Stimulated activated CD8-positive, alpha-beta memory T cell treated with anti-CD3 and anti-CD28 coated beads, Interleukin-7, amount 100 ng/mL, for 4 hours (primary cell): ENCODE results near the gene DGLUCY.
A peak's percentile ranks its signal among the peaks of the same experiment; 100 is the strongest.
"Not testable (repeated sequence)": the region's sequence is repeated elsewhere in the genome, so short reads cannot be mapped to it uniquely, and the experiment has no call there.

Source experiments
- DNase-seq, 2 donors: peaks; one replicate each; pipeline ENCODE4 v3.0.0-alpha.2; 2020; ENCODE audit warnings: low read depth in 2 of 2

DGLUCY gene

DNA sequence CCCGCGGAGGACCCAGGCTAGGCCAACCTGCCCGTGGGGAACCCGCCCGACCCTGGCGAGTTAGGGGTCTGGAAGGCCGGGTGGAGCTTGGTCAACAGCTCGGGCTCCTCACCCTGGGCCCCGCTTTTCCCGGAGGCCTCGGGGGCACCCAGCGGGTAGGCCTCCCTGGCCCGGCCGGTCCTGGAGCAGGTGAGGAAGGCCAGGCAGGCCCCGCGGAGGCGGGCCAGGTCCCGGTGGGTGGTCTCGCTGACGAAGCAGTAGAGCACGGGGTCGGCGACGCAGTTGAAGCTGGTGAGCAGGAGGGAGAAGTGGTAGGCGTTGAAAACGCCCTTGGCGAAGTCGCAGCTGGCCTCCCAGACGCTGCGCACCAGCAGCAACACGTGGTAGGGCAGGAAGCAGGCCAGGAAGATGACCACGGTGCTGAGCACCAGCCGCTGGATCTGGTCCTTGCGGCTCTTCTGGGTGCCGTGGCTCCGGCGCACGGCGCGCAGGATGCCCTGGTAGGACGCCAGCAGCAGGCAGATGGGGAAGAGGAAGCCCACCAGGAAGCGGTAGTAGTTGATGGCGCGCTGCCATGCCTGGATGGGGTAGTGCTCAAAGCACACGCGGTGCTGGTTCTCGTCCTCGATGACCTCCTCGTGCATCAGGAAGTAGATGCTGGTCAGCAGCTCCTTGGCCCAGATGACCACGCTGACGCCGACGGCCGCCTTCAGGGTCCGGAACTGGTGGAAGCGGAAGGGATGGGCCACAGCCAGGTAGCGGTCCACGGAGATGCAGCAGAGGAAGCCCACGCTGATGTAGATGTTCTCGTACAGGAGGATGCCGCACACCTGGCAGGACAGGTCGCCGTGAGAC, 120.3 kb downstream of the DGLUCY start:
- DNase-seq, result no peak

DNA sequence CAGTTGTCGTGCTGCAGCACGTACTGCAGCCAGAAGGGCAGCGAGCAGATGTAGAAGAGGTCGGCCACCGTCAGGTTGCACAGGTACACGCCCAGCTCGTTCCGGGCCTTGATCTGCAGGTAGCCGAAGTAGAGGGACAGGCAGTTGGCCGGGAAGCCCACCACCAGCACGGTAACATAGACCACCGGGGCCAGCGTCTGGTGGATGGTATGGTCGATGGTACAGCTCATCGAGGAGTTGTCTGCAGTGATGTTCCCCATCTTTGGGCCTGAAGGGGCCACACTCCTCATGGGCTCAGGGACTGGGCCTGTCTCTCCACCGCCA, 120.9 kb downstream of the DGLUCY start:
- no peak for DNase-seq

DNA sequence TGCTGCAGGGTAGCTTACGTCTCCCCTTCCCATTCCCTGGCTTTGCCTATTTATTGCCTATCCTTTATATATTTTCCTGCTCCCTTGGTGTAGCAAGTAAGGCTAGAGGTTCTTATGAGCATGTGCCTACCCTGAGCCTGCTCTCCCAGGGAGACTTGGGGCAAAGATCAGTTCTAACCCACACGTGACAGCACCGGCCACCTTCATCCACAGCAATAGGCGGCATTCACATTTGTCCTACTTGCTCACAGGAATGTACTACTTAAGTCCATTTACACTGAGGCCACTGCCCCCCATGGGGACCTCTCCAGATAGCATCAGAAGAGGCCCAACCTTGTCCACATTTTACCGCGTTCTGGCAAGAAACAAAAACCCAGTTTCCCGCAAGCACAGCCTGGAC, 122.0 kb downstream of the DGLUCY start:
- no peak for DNase-seq

DNA sequence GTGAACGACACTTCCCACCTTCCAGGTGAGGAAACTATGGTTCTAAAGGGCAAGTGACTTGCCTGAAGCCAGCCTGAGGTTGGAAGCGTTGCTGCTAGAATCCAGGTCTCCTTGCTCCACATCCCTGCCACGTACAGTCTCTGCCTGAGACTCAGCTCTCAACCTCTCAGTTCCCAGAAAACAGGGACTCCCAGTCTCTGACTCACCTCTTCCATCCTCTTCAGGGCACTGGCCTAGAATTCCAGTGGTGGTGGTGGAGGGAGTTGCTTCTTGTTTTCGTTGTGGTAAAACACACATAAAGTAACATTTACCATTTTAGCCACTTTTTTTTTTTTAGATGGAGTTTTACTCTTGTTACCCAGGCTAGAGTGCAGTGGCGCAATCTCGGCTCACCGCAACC, 123.3 kb downstream of the DGLUCY start:
- DNase-seq, result no peak

DNA sequence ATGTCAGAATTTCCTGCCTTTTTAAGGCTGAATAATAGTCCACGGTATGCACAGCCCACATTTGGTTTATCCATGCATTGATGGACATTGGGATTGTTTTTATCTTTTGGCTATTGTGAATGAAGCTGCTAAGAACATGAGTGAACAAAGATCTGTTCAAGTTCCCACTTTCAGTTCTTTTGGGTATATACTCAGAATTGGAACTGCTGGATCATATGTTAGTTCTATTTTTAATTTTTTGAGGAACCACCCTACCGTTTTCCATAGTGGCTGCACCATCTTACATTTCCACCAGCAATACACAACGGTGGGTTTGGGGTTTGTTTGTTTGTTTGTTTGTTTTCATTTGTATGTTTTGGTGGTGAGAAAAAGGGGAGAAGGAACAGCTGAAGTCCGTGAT, 124.2 kb downstream of the DGLUCY start:
- no peak for DNase-seq

DNA sequence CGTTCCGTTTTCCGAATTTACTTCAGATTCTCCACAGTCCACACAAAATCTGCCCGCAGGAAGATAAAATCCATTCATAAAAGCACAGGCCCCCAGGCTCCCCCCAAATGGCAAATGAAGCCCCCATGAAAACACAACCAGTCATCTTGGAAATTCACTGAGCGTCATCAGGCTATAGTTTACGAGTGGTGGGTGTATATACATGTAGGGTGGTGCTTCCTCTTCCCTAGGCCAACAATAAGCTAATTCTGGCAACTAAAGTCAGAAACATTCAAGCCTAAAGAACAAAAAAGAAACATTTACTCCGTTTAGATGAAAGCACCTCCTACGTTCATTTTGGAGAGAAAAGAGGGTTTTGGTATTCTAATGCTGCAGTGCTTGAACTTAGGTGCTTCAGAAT, 124.8 kb downstream of the DGLUCY start:
- DNase-seq, result no peak

DNA sequence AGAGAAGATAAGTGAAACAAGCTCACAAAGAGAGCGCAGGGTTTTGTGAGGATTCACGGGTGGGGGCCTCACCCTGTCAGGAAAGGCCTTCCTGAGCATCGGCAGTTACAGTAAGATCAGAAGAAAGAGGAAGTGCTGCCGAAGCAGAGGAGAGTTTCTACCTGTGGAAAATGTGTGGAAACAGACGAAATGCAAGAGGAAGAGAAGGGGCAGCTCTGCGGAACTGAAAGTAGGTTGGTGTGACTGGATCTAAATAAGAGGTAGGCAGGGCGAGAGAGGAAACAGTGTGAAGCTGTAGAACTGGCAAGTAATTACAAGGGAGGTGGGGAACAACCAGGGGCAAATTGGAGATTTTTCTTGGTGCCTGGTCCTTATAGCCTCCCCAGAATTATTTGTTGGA, 128.0 kb downstream of the DGLUCY start:
- DNase-seq, result no peak

DNA sequence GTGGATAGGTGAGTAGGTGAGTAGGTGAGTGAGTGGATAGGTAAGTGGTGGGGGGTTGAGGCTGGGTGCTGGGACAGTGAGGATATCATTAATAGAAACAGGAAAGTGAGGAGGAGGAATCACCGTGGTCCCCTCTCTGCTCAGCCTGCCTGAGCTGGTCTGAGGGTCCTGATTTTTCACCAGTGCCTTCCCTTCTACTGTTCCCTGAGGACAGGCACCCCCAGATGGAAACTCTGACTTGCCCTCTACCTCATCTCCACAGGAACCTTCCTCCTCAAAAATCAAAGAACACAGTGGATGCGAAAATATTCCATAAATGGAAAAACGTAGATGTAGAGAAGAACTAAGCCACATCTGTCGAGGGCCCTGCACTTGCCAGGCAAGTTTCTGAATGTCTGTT, 128.8 kb downstream of the DGLUCY start:
- no peak for DNase-seq

DNA sequence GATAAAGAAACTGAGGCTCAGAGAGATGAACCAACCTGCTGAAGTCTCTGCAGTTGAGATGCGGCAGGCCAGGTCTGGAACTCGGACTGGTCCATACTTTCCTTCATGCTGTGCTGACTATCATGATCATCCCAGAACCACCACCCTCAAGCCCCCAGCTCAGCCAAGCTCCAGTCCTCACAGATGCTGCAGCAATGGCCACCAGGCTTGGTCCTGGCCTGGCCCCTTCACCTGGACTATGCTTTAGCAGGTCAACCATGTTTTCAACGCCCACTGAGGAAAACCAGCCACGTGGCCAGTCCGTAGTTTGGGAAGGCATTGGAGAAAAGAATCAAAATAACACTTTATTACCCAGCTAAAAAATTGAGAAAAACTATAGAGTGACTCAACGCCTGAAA, 129.2 kb downstream of the DGLUCY start:
- DNase-seq, result no peak

DNA sequence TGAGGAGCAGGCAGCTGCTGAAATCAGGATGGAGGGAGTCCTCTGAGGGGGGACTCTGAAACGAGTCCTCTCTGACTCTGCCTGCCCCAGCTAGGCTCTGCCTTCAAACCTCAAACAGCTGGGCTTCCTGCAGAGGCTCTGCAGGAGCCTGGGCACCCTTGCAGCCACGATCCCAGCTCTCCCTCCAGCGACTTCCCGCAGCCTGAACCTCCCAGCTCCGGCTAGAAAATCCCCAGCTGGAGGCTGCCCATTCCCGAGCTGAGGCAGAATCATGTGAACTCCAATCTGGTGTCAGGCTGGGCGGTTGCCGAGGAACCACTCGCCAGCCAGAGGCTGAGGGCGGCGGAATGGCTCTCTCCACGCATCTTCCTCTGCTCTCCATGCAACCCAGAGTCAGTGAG, 130.6 kb downstream of the DGLUCY start, which contains the start of gene GPR68:
TSS of gene GPR68 (minus strand) at position 204 of the 401 bp plus-strand sequence. CDS start 9,654 bp downstream, outside the sequence.
- no peak for DNase-seq

DNA sequence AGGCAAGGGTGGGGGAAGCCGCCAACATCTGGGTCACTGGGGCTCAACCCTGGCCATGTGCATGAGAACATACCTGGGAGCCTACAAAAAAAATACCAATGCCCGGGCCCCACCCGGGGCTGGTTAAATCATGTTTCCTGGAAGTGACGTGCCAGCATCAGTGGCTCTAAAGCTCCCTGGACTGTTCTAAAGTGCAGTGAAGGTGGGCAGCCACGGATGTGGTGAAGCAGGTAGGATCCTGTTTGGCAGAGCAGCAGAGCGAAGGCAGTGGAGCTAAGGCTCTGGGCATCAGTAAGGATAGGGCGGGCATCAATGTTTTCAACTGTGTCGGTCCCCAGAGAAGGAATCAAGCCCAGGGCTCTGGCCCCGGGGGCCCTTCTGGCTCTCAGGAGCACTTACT, 131.2 kb downstream of the DGLUCY start:
- peak; percentile 61 to 67 for DNase-seq

DNA sequence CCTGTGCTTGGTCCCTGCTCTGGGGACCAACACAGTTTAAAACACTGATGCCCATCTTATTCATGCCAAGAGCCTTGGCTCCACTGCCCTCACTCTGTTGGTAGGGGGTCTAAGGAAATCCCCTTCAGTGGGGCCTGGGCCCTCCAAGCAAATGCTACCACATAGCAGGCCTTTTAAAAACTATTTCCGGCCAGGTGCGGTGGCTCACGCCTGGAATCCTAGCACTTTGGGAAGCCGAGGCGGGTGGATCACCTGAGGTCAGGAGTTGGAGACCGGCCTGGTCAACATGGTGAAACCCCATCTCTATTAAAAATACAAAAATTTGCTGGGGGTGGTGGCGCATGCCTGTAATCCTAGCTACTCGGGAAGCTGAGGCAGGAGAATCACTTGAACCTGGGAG, 131.7 kb downstream of the DGLUCY start:
- DNase-seq, result not testable (repeated sequence)

DNA sequence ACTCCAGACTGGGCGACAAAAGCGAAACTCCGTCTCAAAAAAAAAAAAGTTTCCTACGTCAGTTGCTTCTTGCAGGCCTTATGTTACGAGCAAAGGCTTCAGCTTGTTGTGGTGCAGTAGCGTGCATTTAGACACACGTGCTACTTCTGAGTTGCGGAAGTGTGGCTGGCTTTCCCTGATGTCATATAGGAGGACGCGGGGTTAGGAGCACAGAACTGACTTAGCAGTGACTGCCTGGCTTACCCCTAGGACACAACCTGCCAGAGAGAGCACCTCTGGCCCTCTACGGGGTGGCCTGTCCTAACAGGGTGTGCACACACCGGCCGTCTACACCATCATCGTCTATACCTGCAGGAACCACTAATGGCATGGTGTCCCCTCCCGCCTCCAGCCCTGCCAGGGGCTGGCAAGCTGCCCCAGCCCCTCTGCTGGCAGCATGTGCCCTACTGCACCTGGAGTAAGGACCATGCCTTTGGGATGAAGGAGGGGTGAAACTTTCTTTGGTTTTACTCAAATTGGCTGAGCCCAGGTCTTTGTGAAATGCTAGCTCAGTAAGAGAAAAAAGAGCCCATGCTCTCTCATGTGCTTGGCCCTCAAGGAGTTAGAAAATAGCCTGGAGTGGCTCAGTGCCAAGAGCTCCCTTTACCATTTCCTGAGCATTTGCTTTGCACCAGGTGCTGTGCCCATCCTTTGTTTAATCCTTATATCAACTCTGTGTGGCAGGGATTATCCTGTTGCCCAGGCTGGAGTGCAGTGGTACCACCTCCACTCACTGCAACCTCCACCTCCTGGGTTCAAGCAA, 132.4 kb downstream of the DGLUCY start:
- DNase-seq, result peak; percentile 57 to 67

DNA sequence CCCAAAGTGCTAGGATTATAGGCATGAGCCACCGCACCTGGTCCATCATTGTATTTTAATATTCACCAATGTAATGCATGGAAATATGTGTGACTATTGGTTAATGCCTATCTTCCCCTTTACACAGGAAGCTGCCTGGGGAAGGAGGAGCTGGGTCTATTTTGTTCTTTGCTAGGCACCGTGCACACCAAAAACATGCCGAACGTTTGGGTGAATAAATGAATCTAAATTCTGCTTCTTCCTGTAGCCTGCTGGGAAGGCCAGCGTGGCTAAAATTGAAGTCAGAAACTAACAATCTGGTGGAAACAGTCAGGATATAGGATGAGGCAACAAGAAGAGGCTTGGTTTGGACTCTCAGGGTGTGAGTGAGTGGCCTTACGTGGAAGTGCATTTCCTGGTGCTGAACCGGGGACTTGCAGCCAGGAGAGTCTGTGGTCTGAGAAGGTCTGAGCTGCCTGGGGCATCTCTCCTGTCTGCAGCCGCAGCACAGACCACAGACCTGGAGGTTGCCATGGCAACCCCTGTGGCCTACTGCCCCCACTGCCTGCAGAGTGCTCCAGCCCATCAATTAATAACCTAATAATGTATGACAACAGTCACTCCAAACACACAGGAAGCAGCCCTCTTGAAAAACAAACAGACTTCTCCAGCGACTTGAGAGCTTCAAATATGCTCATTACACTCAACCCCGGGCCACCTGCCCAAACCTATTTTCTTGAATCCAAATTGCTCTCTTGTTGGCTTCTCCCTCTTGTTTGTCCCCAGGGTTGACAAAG, 136.2 kb downstream of the DGLUCY start:
- peak in 1 of 2 donors; percentile 49 for DNase-seq

DNA sequence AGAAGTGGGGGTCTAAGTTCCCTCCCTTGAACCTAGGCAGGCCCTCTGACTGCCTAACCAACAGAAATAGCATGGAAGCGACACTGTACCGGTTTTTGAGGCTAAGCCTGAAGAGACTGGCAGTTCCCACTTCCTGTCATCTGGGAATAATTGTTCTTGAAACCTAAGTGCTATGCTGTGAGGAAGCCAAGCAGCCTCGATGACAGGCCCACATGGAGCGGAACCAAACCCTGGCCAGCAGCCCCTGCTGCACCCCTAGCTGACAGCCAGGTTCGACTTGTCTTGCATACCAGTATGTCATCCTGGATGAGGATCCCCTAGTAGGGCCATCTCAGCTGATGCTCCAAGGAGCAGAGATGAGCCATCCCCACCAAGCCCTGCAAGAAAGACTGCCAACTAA, 137.0 kb downstream of the DGLUCY start:
- no peak for DNase-seq

DNA sequence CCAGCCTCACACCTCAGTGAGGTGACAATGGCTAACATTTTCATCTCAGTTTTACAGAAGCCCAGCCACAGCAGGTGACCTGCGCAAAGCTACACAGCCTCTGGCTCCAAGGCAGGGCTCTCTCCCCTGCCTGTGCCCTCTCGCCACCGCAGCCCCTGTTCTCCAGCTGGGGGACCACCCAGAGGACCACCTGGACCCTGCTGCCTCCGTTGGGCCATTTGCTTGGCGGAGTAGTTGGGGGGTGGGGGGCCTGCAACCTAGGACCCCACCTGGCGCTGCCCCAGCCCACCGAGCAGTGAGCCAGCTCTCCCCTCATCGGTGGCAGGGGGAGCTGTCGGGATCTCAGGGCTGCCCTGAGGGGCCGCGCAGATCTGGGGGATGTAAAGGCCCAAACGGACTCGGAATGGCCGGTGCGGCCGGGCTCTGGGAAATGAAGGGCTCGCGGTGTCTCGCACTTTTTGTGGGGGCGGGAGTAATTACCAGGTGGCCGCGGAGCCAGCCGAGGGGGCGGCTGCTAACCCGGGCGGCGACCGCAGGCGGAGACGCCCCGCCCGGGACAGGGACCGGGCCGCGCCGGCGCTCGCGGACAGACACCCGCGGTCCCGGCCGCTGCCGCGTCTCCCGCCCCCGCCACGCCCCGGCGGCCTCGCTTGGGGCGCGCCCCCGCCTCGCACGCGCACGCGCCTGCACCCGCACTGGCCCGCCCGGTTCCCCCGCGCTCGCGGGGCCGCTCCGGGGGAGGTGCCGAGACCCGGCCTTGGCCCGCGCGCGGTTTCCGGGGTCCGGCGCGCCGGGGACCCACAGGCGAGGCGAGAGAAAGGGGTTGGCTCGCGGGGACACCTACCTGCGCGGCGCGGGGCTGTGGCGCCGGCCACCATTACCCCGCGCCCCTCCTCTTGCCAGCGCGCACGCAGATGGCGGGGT, 139.3 kb downstream of the DGLUCY start:
- DNase-seq, result peak in 1 of 2 donors; percentile 63

DNA sequence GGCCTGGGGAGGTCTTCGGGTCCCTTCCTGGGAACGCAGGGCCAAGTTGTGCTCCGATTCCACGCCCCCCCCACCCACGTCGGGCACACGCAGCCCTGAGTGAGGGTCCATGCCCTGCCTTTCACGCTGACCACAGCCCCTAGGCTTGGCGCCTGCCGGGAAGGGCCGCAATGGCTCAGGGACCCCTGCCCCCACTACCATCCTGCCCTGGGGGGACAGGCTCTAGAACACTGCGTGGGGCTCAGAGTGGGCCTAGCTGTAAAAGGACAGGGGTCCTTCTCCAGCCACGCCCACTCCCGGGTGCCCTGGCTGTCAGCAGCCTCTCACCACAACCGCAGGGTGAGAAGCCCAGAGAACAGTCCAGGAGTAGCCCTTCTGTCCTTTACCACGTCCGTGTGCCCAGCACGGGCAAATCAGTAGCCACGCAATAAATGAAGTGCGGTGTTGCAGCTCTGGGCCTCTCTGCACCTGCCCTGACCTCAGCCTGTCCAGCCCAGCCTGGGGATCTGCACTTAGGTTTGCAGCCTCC, 140.0 kb downstream of the DGLUCY start:
- DNase-seq, result no peak

DNA sequence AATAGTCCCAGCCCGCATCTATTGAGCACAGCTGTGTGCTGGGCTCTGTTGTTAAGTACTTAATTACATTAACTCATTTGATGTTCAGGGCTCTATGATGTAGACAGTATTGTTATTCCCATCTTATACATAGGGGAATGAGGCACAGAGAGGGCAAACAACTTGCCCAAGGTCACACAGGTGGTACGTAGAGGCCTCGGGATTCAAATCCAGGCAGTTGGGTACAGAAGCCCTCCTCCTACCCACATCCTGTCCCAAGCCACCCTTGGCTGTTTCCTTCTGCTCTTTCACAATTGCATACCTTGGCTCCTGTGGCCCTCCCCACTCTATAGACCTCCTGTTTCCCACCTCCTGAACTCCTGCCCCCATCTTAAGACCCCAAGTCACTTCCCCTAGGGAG, 140.6 kb downstream of the DGLUCY start:
- no peak for DNase-seq

DNA sequence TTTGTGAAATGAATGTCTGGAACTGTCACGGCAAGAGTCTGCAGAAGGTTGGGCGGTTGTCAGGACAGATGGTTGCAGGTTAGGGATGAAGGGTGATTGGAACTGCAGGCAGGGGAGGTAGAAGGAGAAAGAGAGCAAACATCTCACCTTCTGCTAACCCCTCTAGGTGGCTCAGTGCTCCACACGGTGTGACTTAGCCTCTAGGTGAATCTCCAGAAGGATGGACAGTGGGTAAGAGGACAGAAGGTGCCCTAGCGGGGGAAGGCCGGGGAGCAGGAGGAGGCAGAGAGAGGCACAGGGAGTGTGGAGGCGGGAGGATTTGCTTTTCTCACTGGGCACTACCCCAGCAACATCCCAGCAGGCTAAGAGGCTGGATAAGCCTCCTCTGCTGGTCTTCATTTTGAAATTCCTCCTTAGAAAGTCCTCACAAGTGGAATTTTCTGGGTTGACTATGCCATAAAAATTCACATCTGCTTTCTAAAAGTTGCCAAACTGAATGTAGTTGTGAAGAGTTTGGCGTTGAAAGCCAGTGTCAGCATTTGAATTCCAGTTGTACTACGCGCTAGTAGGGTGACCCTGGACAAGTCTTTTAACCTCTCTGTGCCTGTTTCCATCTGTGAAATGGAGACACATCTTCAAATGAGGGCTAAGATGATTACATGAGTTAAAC, 141.3 kb downstream of the DGLUCY start:
- no peak for DNase-seq

DNA sequence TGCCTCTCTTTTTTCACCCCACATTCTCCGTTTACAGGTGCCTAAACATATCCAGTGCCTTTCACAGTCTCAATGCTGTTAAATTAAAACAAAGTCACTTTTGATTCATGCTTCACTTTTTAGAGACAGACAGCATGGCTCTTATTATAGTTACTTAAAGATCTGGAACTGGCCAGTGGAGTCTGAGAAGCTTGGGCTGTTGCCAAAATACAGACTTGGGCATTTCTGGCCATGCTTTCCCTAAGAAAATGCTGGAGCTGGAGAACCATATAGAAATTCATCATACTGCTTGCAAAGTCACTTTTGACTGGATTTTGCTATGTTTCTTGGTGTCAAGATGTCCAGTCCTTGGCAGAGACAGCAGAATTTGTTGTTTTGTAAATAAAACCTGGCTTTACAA, 142.8 kb downstream of the DGLUCY start:
- DNase-seq, result no peak
